ENCODE measurements around the gene KSR1.
A peak's percentile ranks its signal among the peaks of the same experiment; 100 is the strongest.
"Not testable (repeated sequence)": the region's sequence is repeated elsewhere in the genome, so short reads cannot be mapped to it uniquely, and the experiment has no call there.

Gene KSR1

GRCh38 chr17:27621942-27622559, 165.8 kb downstream of the KSR1 start:
- DNase-seq, result no peak

GRCh38 chr17:27622986-27623385, 166.7 kb downstream of the KSR1 start:
- no peak for DNase-seq

GRCh38 chr17:27623614-27624013, 167.4 kb downstream of the KSR1 start:
- no peak for DNase-seq

- no peak for DNase-seq
Measured at GRCh38 chr17:27624539-27624938, 168.3 kb downstream of the KSR1 start.

GRCh38 chr17:27625856-27626255, 169.6 kb downstream of the KSR1 start:
- no peak for DNase-seq

- DNase-seq, result no peak
Measured at GRCh38 chr17:27627514-27627913, 171.3 kb downstream of the KSR1 start.

GRCh38 chr17:27628376-27628775, 172.1 kb downstream of the KSR1 start:
- no peak for DNase-seq

GRCh38 chr17:27629260-27629659, 173.0 kb downstream of the KSR1 start:
- DNase-seq, result not testable (repeated sequence)

GRCh38 chr17:27630607-27631410, 174.6 kb downstream of the KSR1 start, which contains the start of gene LGALS9:
Gene LGALS9 (plus strand): TSS chr17:27631188. CDS start chr17:27631266, 78 bp downstream.
- peak; percentile 38 for DNase-seq

GRCh38 chr17:27631411-27631760, 175.1 kb downstream of the KSR1 start:
- DNase-seq, result no peak

- DNase-seq, result no peak
Measured at GRCh38 chr17:27631897-27632725, 175.9 kb downstream of the KSR1 start.

GRCh38 chr17:27632766-27633165, 176.5 kb downstream of the KSR1 start:
- DNase-seq, result not testable (repeated sequence)

- no peak for DNase-seq
Measured at GRCh38 chr17:27633312-27634025, 177.2 kb downstream of the KSR1 start.

GRCh38 chr17:27634026-27634335, 177.7 kb downstream of the KSR1 start:
- DNase-seq, result no peak

GRCh38 chr17:27634776-27635175, 178.5 kb downstream of the KSR1 start:
- no peak for DNase-seq

- no peak for DNase-seq
Measured at GRCh38 chr17:27635275-27635823, 179.1 kb downstream of the KSR1 start.

GRCh38 chr17:27636005-27636520, 179.8 kb downstream of the KSR1 start:
- not testable (repeated sequence) for DNase-seq

- not testable (repeated sequence) for DNase-seq
Measured at GRCh38 chr17:27637818-27638217, 181.6 kb downstream of the KSR1 start.

GRCh38 chr17:27638415-27638914, 182.2 kb downstream of the KSR1 start:
- not testable (repeated sequence) for DNase-seq

- DNase-seq, result no peak
Measured at GRCh38 chr17:27640790-27641189, 184.5 kb downstream of the KSR1 start.

GRCh38 chr17:27644586-27644985, 188.3 kb downstream of the KSR1 start:
- no peak for DNase-seq

- not testable (repeated sequence) for DNase-seq
Measured at GRCh38 chr17:27645621-27646020, 189.4 kb downstream of the KSR1 start.

Measured in NCI-H2029 (cell line).